Memory B cell (primary cell): ENCODE measurements around the gene UMAD1.

Experiments used
- ATAC-seq: fragments of 150-1000 bp; cut with Tn5 transposase; 2 replicates; pipeline ENCODE4 v1.10.0; 2021; ENCODE audit warnings: low read depth, mild to moderate bottlenecking, moderate library complexity
- DNase-seq, 2 donors: peaks; one replicate each; pipeline ENCODE4 v3.0.0; 2022; ENCODE audit warnings: low spot score in 2 of 2
- H3K27ac Mint-ChIP-seq: one replicate; pipeline ENCODE4 v1.8.0; 2022; ENCODE audit warnings: mild to moderate bottlenecking, moderate library complexity, mixed read lengths
- H3K27me3 Mint-ChIP-seq: one replicate; pipeline ENCODE4 v1.8.0; 2022; ENCODE audit warnings: mixed read lengths
- H3K36me3 Mint-ChIP-seq: one replicate; pipeline ENCODE4 v1.8.0; 2022; ENCODE audit warnings: mild to moderate bottlenecking, mixed read lengths
- H3K4me1 Mint-ChIP-seq: one replicate; pipeline ENCODE4 v1.8.0; 2022; ENCODE audit warnings: mixed read lengths
- H3K4me3 Mint-ChIP-seq: one replicate; pipeline ENCODE4 v1.8.0; 2022; ENCODE audit warnings: mild to moderate bottlenecking, moderate library complexity, mixed read lengths
- H3K9me3 Mint-ChIP-seq: one replicate; pipeline ENCODE4 v1.8.0; 2022; ENCODE audit warnings: mixed read lengths

Gene UMAD1

DNA sequence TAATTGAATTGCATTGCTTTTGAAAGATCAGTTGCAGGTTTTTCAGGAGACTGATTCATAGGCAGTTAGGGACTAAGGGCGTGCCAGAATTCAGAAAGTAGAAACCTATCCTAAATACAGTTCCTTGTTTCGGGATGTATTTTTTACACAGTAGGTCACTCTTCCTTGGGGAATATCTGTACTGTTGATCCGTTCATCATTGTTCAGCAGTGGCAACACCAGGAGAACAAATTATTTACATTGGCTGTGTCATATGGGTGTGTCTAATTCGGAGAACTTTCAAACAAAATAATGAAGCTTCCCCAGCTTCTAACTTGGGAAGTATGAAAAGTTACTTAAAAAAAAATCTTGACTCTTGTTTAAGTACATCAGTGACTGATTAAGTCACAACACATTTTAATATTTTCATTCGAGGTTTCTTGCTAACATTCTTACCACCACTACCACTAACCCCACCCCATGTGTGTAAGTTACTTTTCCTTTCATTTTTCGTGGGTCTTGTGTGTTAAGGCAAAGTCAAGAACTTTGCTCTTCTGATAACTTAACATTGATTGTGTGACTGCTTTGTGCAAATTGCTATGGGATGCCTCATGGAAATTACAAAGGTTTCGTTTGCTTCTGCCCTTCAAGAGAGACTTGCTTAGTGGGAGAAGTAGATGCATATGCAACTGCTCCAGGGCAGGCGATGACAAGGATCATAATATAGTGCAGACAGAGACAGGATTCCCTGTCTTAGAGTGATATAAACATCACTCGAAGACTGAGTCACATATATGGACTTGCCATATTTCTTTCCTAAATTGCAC lies 121.6 kb downstream of the UMAD1 start:
- H3K9me3 Mint-ChIP-seq = no peaks in the 10 kb centered on the region
- ATAC-seq (peak; percentile 70), DNase-seq (no peak)
- peaks cover 28% of the 10 kb centered on the region for H3K4me1 Mint-ChIP-seq
- H3K36me3 Mint-ChIP-seq = peaks cover 2% of the 10 kb centered on the region
- peak overlapping the region; percentile 87 for H3K4me3 Mint-ChIP-seq
- no peaks in the 10 kb centered on the region for H3K27me3 Mint-ChIP-seq
- peak overlapping the region; percentile 84 for H3K27ac Mint-ChIP-seq

DNA sequence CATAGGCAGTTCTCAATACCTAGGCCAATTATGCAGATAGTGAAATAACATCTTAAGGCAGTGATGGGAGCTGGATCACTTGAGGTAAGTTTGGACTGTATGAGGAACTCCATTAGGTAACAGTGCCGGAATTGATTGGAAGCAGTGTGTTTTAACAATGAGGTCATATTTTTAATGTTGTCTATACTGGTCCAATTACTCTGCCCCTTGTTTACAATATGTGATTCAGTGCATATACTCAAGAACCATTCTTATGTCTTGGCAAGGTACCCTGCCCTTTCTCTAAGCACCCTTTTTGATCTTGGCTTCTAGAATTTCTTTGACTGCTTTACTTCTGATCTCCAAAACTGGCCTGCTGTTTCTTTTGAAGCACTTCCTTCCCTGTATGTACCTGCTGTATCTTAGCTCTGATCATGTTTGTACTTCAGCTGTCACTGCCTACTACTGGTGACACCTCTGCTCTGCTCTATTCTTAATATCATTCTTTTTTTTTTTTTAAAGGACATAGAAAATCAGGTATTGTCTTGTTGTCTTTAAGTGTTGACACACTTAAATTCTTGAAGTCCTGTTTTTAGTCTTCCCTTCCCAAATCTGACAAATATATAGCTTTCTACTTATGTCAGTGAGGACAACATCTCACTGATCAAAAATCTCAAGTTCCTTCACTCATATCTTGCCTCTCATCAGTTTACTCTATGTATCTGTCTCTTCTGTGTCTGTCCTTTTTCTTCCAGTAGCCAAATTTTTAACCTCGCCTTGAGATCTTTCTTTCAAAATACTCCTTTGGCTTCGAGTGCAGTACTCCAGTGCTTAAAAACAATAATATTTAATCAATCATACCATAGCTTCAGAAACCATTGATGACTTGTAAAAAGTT lies 124.2 kb downstream of the UMAD1 start:
- Mint-ChIP-seq H3K9me3 (no peaks in the 10 kb centered on the region), H3K4me3 (no peak overlapping the region), H3K4me1 (peaks cover 28% of the 10 kb centered on the region), H3K27ac (peak overlapping the region; percentile 48), H3K36me3 (no peaks in the 10 kb centered on the region), H3K27me3 (no peaks in the 10 kb centered on the region)
- no peak for ATAC-seq
- no peak for DNase-seq

DNA sequence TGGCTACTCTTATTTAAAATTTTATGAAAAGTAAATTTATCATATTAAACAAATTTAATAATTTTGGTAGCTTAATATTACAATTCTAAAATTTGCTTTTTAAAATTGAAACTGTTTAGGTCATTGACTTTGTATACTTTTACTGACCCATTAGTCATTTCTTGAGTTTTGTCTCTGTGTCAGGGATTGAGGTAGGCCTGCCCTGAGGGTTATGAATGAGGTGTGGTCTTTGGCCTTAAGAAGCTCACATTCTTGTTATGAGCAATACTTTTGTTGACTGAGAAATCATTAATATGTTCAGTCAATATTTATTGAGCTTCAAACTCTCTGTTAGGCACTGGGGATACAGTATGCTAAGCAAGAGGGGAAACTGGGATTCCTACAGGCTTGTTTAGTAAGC lies 124.9 kb downstream of the UMAD1 start:
- ATAC-seq = no peak
- no peak overlapping the region for H3K4me3 Mint-ChIP-seq
- H3K4me1 Mint-ChIP-seq = peaks cover 30% of the 10 kb centered on the region
- peak overlapping the region; percentile 48 for H3K27ac Mint-ChIP-seq
- H3K9me3 Mint-ChIP-seq = no peaks in the 10 kb centered on the region
- no peaks in the 10 kb centered on the region for H3K27me3 Mint-ChIP-seq
- DNase-seq = no peak
- no peaks in the 10 kb centered on the region for H3K36me3 Mint-ChIP-seq

DNA sequence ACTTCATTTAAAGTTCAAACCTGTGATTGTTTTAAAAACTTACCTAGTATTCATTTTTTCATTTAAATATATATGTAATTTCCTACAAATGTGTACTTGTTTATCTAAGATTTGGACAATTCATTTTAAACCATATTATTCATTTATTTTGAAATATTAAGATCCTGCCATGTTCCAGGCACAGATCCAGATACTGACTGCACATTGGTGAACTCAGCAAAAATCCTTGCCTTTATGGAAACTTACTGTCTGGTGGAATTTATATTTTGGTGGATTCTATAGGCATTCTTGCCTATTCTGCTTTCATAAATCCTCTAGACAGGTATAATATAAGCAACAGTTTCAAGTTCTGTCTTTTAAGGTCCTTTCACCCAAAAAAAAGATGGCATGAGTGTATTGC lies 126.1 kb downstream of the UMAD1 start:
- H3K9me3 Mint-ChIP-seq = no peaks in the 10 kb centered on the region

DNA sequence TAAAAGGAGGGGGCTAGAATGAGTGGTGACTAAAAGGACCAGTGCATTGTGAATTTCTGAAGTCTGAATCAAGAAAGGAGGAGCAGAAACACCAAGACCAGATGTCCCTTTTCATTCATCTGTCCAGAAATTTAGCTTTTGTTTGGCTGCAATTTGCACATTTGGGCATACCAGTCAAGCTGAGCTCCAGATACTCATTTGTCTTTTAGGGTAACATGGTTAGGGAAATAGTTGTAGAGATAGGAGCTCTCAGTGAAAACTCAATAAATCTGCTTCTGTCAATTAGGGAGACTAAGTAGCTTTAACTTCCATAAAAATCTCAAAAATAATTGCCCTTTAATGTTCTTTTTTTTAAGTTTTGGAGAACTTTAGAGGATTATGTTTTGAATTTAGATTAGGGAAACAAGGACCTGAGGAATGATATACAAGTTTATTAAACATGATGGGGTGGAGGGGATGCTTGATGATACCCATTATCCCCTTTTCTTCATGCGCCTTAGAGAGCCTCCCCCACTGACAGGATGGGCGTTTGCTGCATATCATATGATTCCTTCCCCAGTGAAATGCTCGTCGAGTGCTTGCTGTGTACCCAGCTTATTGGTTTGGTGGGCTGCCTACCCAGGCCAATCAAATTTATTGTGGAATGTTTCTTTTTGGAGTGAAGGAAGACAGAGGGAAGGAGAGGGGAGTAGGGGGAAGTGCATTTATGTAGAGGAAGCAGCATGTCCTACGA lies 128.6 kb downstream of the UMAD1 start:
- no peaks in the 10 kb centered on the region for H3K27me3 Mint-ChIP-seq
- DNase-seq (no peak), ATAC-seq (no peak)
- H3K9me3 Mint-ChIP-seq = no peaks in the 10 kb centered on the region
- H3K4me3 Mint-ChIP-seq = no peak overlapping the region
- peaks cover 26% of the 10 kb centered on the region for H3K4me1 Mint-ChIP-seq
- no peak overlapping the region for H3K27ac Mint-ChIP-seq
- H3K36me3 Mint-ChIP-seq = no peaks in the 10 kb centered on the region

More for the DNA sequence above, 126.1 kb downstream of the UMAD1 start:
- DNase-seq = no peak
- H3K36me3 Mint-ChIP-seq = no peaks in the 10 kb centered on the region
- peaks cover 24% of the 10 kb centered on the region for H3K4me1 Mint-ChIP-seq
- no peaks in the 10 kb centered on the region for H3K27me3 Mint-ChIP-seq
- H3K4me3 Mint-ChIP-seq = no peak overlapping the region
- no peak for ATAC-seq
- H3K27ac Mint-ChIP-seq = no peak overlapping the region

DNA sequence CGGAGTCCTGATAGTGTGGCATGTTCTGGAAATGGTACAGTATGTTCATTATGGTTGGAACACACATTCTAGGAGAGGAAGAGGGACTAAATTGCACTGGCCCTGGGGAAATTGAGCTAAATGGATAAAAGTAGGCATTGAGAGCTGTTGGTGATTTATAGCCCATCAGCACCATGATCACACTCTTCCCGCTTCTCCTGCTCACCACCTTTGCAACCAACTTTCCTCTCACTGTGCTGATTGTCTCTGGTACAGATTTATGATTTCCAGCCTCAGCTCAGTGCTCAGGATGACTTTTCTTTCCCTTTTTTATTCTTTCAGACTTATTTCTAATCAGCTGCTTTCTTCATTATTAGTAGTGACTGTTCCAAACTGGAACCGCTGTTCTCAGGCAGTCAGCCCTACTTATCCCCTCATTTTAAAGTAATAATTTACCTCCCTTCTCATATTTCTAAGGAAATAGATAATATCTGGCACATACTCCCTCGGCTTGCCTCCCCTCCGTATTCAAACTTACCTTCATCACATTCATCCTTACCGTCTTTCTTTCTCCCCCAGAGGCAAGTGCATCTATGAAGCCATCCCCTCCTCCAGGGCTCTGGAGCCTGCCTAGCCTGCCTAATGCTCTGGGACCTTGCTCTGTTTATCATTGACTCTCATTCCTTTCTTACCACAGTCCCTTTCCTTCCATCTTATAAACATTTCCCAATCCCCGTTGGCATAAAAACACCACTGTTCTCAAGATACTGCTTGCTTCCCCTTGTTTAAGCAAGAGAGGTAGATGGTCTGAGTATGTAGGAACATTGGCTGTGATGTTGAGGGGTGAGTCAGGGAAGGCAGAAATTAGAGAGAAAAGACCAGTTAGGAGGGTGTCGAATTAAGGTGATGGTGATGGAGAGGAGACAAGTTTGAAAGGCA lies 129.4 kb downstream of the UMAD1 start:
- no peak overlapping the region for H3K4me3 Mint-ChIP-seq
- no peaks in the 10 kb centered on the region for H3K9me3 Mint-ChIP-seq
- no peaks in the 10 kb centered on the region for H3K36me3 Mint-ChIP-seq
- H3K4me1 Mint-ChIP-seq = peaks cover 24% of the 10 kb centered on the region
- no peak for ATAC-seq
- H3K27ac Mint-ChIP-seq = no peak overlapping the region
- H3K27me3 Mint-ChIP-seq = no peaks in the 10 kb centered on the region
- no peak for DNase-seq

DNA sequence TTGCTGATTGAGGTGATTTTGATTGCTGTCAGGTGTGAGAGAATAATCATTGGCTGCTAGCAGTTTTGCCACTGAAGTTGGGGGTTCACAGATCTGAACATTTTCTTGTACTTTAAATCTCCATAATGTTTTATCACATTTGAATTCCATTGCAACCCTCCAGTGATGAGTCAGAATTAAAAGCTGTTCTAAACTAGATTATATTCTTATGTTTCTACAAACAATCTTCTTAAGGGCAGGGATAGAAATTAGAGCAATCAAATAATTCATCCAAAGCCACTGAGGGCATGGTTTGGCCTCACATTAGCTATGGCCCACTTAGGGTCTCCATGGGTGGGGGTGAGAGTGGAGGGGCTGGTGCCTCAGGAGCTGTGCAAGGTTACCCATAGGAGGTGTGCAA lies 130.9 kb downstream of the UMAD1 start:
- no peak overlapping the region for H3K4me3 Mint-ChIP-seq
- H3K27me3 Mint-ChIP-seq = no peaks in the 10 kb centered on the region
- no peaks in the 10 kb centered on the region for H3K36me3 Mint-ChIP-seq
- H3K4me1 Mint-ChIP-seq = peaks cover 23% of the 10 kb centered on the region
- no peak overlapping the region for H3K27ac Mint-ChIP-seq
- no peak for ATAC-seq
- DNase-seq = no peak
- no peaks in the 10 kb centered on the region for H3K9me3 Mint-ChIP-seq

DNA sequence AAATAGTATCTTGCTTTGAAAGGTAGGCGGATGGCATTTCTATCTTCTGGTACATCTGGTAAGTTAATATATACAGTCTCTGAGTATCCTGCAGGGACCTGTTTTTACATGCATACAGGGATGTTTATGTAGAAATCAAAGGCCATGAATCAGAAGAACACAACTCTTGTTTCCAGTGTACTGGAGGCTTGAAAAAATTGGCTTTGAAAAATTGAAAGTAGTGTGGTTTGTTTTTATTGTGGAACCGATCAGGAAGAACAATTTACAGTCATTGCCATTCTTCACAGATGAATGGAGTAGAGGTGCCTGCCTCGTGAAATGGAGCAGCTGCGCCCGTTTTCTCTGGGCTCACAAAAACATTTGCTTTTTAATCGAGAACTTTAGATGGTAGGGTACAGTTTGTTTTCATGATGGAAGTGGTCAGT lies 131.9 kb downstream of the UMAD1 start:
- ATAC-seq (peak; percentile 47), DNase-seq (peak in 1 of 2 donors; percentile 1)
- H3K9me3 Mint-ChIP-seq = no peaks in the 10 kb centered on the region
- peak overlapping the region; percentile 93 for H3K27ac Mint-ChIP-seq
- H3K36me3 Mint-ChIP-seq = no peaks in the 10 kb centered on the region
- peaks cover 23% of the 10 kb centered on the region for H3K4me1 Mint-ChIP-seq
- H3K4me3 Mint-ChIP-seq = peak overlapping the region; percentile 86
- H3K27me3 Mint-ChIP-seq = no peaks in the 10 kb centered on the region

DNA sequence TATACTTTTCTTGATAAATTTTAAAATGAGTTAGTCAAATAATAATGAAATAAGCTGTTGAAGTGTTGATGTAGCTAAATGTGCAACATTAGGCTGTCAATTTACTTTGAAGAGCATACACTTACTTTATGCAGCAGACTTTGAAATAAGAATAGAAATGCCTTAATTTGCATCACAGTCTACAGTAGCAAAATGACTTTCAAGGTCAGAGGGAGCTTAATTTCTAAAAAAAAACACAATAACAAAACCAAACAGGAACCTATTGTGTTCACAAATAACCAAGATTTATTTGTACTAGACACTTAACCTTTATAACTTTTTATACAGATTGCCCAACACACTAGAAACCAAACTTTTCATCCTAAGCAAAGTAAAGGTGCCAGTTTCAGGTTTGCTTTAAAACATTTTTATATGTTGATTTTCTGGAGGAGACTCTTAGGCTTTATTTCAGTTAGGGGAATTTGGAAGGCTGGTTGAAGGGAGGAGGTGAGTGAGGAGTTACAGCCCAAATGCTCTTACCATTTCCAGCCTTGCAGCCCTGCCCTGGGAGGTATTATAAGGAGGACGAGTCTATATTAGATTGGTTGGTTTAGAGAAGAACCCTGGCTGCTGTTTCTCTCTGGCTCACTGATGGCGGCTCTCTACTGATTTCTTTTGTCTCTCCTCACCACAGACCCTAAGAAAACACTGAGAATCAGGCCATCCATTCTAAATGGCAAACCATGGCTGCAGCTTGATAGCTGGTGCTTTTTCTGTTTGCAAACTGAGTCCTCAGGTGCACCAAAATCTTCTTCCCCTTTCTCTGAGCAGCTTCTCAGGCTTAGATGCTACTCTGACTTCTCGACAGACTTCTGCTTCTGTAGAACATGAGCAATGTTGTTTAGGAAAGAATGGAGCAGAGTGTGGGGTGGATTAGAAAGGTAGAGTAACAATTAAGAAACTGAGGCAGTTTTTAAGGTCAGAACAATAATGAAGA lies 133.1 kb downstream of the UMAD1 start:
- Mint-ChIP-seq H3K36me3 (peaks cover 2% of the 10 kb centered on the region), H3K27me3 (no peaks in the 10 kb centered on the region), H3K4me3 (peak overlapping the region; percentile 49), H3K9me3 (no peaks in the 10 kb centered on the region), H3K4me1 (peaks cover 26% of the 10 kb centered on the region), H3K27ac (peak overlapping the region; percentile 40)
- DNase-seq (peak; percentile 16), ATAC-seq (peak; percentile 90)

DNA sequence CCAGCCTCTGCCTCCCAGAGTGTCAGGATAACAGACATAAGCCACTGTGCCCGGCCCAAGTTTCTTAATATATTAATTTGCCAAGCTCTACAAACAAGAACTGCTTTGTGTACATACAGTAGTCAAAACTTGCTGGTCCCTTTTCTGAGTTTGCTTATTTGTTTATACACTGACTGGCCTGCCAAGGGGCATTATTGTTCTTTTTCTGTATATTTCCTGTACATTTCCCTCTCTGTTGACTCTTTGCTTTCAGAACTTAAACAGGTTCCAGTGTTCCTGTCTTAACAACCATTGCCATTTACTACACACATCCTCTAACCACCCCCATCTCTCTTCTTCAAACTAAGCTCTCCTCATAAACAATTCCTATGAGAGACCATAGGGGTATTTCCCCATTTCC lies 139.3 kb downstream of the UMAD1 start:
- peaks cover 10% of the 10 kb centered on the region for H3K4me1 Mint-ChIP-seq
- H3K27ac Mint-ChIP-seq = no peak overlapping the region
- ATAC-seq = no peak
- peaks cover 2% of the 10 kb centered on the region for H3K36me3 Mint-ChIP-seq
- DNase-seq = no peak
- no peaks in the 10 kb centered on the region for H3K27me3 Mint-ChIP-seq
- H3K4me3 Mint-ChIP-seq = no peak overlapping the region
- no peaks in the 10 kb centered on the region for H3K9me3 Mint-ChIP-seq

DNA sequence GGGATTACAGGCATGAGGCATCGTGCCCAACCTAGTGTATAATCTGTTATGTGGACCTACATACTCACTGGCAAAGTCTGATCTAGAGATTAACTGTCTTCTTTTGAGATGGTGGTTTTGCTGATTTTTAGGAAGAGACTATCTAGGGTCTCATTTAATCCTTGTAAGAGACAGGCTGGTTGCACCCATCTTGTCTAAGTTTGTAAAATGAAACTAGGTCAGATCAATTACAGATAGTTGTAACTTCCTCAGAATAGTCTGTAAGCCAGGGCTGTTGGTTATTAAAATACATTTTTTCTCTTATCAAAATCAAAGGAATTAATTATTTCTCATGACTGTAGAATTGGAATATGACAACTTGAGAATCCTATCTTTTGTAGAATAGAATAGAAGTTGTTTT lies 142.4 kb downstream of the UMAD1 start:
- Mint-ChIP-seq H3K27me3 (no peaks in the 10 kb centered on the region), H3K9me3 (no peaks in the 10 kb centered on the region), H3K36me3 (peaks cover 8% of the 10 kb centered on the region), H3K27ac (no peak overlapping the region), H3K4me1 (peaks cover 14% of the 10 kb centered on the region), H3K4me3 (no peak overlapping the region)
- ATAC-seq = no peak
- no peak for DNase-seq

DNA sequence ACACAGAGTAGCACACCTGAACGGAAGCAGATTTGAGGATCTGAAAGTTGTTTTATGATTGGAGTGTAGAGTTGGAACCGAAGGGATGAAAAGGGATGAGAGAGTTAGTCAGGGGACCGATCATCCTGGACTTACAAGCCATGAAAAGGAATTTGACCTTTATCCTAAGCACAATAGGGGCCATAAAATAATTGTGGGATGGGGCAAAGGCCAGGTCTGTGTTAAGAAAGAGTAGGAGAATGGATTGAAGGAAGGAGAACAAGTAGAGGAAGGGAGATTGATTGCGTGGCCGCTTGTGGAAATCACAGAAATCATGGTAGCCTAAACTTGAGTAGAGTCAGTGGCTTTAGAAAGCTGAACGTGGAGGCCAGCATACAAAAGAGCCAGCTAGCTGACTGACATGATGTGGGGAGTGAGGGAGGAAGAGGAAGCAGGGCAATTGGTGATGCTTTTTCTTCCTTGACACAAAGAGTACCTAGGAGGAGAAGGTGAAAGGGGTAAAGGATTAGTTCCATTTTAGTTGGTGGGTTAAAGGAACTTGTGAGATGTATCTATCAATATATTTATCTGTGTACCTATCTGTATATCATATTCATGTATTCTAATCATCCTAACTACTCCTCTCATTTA lies 144.9 kb downstream of the UMAD1 start:
- no peaks in the 10 kb centered on the region for H3K9me3 Mint-ChIP-seq
- H3K27me3 Mint-ChIP-seq = no peaks in the 10 kb centered on the region
- peaks cover 7% of the 10 kb centered on the region for H3K36me3 Mint-ChIP-seq
- ATAC-seq (no peak), DNase-seq (no peak)
- H3K4me3 Mint-ChIP-seq = no peak overlapping the region
- H3K27ac Mint-ChIP-seq = no peak overlapping the region
- peaks cover 9% of the 10 kb centered on the region for H3K4me1 Mint-ChIP-seq
